Measurements from ENCODE around the gene CACNB4.
A peak's percentile ranks its signal among the peaks of the same experiment; 100 is the strongest.

The CACNB4 gene

DNA sequence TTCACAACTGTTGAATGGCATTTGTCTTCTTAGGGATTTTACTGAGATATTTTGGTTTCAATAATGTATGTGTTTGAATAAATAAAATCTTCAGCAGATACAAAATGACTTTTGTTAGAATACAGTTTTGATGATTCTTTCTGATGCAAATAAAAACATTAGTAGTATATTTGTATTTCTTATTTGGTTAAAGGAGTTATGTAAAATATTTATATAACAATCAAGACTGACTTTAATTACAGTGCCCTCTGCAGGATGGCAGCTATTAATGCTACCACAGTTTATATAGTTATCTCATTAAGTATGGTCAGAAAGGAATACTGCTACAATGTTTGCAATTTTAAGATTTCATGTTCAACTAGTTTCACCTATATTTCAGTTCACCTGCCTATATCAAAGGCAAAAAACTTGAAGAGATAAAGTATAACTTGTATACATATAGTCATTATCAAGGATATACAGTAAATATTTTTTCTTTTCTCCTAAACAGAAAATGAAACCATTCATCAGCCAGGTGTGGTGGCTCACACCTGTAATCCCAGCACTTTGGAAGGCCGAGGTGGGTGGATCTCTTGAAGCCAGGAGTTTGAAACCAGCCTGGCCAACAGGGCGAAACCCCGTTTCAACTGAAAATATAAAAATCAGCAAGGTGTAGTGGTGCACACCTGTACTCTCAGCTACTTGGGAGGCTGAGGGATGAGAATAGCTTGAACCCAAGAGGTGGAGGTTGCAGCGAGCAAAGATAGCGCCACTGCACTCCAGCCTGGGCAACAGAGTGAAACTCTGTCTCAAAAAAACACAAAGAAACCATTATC lies 290.4 kb downstream of the CACNB4 start:
- no peak overlapping the region for H3K4me2 ChIP-seq (ENCODE audit: low read length)
- no peaks in the 10 kb centered on the region for H3F3A ChIP-seq (ENCODE audit: insufficient read depth, low read length)
- H3K27me3 ChIP-seq (ENCODE audit: insufficient read depth, low read length) = no peaks in the 10 kb centered on the region
- H2AFZ ChIP-seq (ENCODE audit: low read length) = no peak overlapping the region
- no peak for TF ChIP-seq EZH2 (IDR thresholded peaks at IDR 0.05; ENCODE audit: borderline replicate concordance, low read length)
- TF ChIP-seq, protein P1, sequence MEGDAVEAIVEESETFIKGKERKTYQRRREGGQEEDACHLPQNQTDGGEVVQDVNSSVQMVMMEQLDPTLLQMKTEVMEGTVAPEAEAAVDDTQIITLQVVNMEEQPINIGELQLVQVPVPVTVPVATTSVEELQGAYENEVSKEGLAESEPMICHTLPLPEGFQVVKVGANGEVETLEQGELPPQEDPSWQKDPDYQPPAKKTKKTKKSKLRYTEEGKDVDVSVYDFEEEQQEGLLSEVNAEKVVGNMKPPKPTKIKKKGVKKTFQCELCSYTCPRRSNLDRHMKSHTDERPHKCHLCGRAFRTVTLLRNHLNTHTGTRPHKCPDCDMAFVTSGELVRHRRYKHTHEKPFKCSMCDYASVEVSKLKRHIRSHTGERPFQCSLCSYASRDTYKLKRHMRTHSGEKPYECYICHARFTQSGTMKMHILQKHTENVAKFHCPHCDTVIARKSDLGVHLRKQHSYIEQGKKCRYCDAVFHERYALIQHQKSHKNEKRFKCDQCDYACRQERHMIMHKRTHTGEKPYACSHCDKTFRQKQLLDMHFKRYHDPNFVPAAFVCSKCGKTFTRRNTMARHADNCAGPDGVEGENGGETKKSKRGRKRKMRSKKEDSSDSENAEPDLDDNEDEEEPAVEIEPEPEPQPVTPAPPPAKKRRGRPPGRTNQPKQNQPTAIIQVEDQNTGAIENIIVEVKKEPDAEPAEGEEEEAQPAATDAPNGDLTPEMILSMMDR (IDR thresholded peaks at IDR 0.05; ENCODE audit: low read length) = peak; percentile 60
- H3K9me2 ChIP-seq (ENCODE audit: low read depth, low read length) = no peaks in the 10 kb centered on the region
- no peak overlapping the region for H3K4me3 ChIP-seq (ENCODE audit: low read depth, low read length, poor library complexity, severe bottlenecking)
- no peaks in the 10 kb centered on the region for H3K79me2 ChIP-seq (ENCODE audit: insufficient read depth, low read length)
- H3K27ac ChIP-seq (ENCODE audit: low read depth, low read length, poor library complexity, severe bottlenecking) = no peak overlapping the region
- H4K20me1 ChIP-seq (ENCODE audit: insufficient read depth, low read length) = no peaks in the 10 kb centered on the region
- H3K9me3 ChIP-seq (ENCODE audit: low read length) = no peaks in the 10 kb centered on the region
- no peak overlapping the region for H3K9ac ChIP-seq (ENCODE audit: low read length)
- peaks cover 82% of the 10 kb centered on the region for H3K36me3 ChIP-seq (ENCODE audit: insufficient read depth, low read length)
- no peaks in the 10 kb centered on the region for H3K4me1 ChIP-seq (ENCODE audit: insufficient read depth, low read length, severe bottlenecking)

DNA sequence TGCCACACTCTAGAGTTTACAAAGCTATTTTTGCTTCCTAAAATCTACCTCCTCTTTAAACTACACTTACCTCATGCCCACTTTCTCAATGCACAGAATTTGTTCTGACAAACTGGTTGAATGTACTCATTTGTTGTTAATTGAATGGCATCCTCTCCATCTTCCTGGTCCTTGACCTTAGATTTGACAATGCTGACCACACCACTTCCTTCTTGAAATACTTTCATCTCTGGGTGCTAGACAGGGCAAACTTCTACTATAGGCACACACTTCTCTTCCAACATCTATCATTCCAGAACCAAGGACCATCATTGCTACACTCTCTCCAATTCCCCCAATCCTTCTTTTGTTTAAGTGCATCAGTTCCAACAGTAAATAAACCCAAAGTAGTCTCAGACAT lies 292.9 kb downstream of the CACNB4 start:
- H3K36me3 ChIP-seq (ENCODE audit: insufficient read depth, low read length) = peaks cover 78% of the 10 kb centered on the region
- H3K9ac ChIP-seq (ENCODE audit: low read length) = no peak overlapping the region
- H3K27me3 ChIP-seq (ENCODE audit: insufficient read depth, low read length) = no peaks in the 10 kb centered on the region
- no peaks in the 10 kb centered on the region for H3K79me2 ChIP-seq (ENCODE audit: insufficient read depth, low read length)
- H3K4me1 ChIP-seq (ENCODE audit: insufficient read depth, low read length, severe bottlenecking) = no peaks in the 10 kb centered on the region
- TF ChIP-seq EZH2 (IDR thresholded peaks at IDR 0.05; ENCODE audit: borderline replicate concordance, low read length) = no peak
- TF ChIP-seq, protein P1 (IDR thresholded peaks at IDR 0.05; ENCODE audit: low read length) = no peak
- no peaks in the 10 kb centered on the region for H3K9me3 ChIP-seq (ENCODE audit: low read length)
- H2AFZ ChIP-seq (ENCODE audit: low read length) = no peak overlapping the region
- no peak overlapping the region for H3K4me3 ChIP-seq (ENCODE audit: low read depth, low read length, poor library complexity, severe bottlenecking)
- no peaks in the 10 kb centered on the region for H4K20me1 ChIP-seq (ENCODE audit: insufficient read depth, low read length)
- no peaks in the 10 kb centered on the region for H3F3A ChIP-seq (ENCODE audit: insufficient read depth, low read length)
- no peak overlapping the region for H3K27ac ChIP-seq (ENCODE audit: low read depth, low read length, poor library complexity, severe bottlenecking)
- H3K9me2 ChIP-seq (ENCODE audit: low read depth, low read length) = no peaks in the 10 kb centered on the region
- H3K4me2 ChIP-seq (ENCODE audit: low read length) = no peak overlapping the region

DNA sequence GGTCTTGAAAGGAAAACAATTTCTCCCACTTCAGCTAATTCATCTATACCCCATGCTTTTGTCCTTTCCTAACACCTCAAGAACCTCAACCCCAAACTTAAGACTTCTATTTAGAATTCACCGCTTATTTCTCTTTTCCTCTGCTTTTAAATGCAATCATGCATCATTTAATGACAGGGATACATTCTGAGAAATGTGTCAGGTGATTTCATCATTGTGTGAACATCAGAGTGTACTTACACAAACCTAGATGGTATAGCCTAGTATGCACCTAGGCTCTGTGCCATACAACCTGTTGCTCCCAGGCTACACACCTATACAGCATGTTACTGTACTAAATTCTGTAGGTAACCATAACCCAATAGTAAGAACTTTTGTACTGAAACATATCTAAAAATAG lies 293.5 kb downstream of the CACNB4 start:
- Histone ChIP-seq H3F3A (ENCODE audit: insufficient read depth, low read length) (no peaks in the 10 kb centered on the region), H3K79me2 (ENCODE audit: insufficient read depth, low read length) (no peaks in the 10 kb centered on the region), H2AFZ (ENCODE audit: low read length) (no peak overlapping the region), H3K36me3 (ENCODE audit: insufficient read depth, low read length) (peaks cover 72% of the 10 kb centered on the region), H3K9me3 (ENCODE audit: low read length) (no peaks in the 10 kb centered on the region), H3K27ac (ENCODE audit: low read depth, low read length, poor library complexity, severe bottlenecking) (no peak overlapping the region), H3K4me1 (ENCODE audit: insufficient read depth, low read length, severe bottlenecking) (no peaks in the 10 kb centered on the region), H3K9me2 (ENCODE audit: low read depth, low read length) (no peaks in the 10 kb centered on the region), H3K4me2 (ENCODE audit: low read length) (no peak overlapping the region), H3K27me3 (ENCODE audit: insufficient read depth, low read length) (no peaks in the 10 kb centered on the region), H4K20me1 (ENCODE audit: insufficient read depth, low read length) (no peaks in the 10 kb centered on the region), H3K9ac (ENCODE audit: low read length) (no peak overlapping the region), H3K4me3 (ENCODE audit: low read depth, low read length, poor library complexity, severe bottlenecking) (no peak overlapping the region)
- TF ChIP-seq, protein P1 (IDR thresholded peaks at IDR 0.05; ENCODE audit: low read length) = no peak
